MCF 10A (cell line): ENCODE results near the gene SLC38A10. TPM values are rescaled to one million over a fixed set of nuclear protein-coding genes. Genes with fewer than 3 reads are reported as not detected.

Experiments used
- BruUV-seq: library from RNA; stranded (reverse); fragments of 400-500 nt; replicated peaks from 2 replicates; lab custom pipeline; 2021; lab: Mats Ljungman, UMichigan
- CTCF ChIA-PET: fragments of 300-600 bp; sonication (Branson Sonifier 250); formaldehyde crosslinking; extraction: SDS; loops from one replicate; lab custom pipeline; 2021; ENCODE audit warnings: antibody characterized with exemption, inconsistent platforms; lab: Yijun Ruan, JAX
- POLR2A ChIA-PET: fragments of 300-600, 350-650 bp; sonication (Branson Sonifier 250); formaldehyde crosslinking; extraction: SDS; loops from one replicate; lab custom pipeline; 2020; ENCODE audit warnings: antibody characterized with exemption, inconsistent platforms; lab: Yijun Ruan, JAX
- DNase-seq: peaks from one replicate; pipeline ENCODE4 v3.0.0-alpha.2; 2018; ENCODE audit not compliant: unreplicated experiment
- H3K27ac Mint-ChIP-seq: one replicate; pipeline ENCODE4 v1.8.0; 2022; ENCODE audit warnings: mild to moderate bottlenecking, low read depth, mixed read lengths; ENCODE audit not compliant: unreplicated experiment
- H3K27me3 Mint-ChIP-seq: one replicate; pipeline ENCODE4 v1.8.0; 2022; ENCODE audit warnings: mixed read lengths; ENCODE audit not compliant: insufficient read depth, unreplicated experiment
- H3K36me3 Mint-ChIP-seq: one replicate; pipeline ENCODE4 v1.8.0; 2022; ENCODE audit warnings: mild to moderate bottlenecking, moderate library complexity, mixed read lengths; ENCODE audit not compliant: insufficient read depth, unreplicated experiment
- H3K4me1 Mint-ChIP-seq: one replicate; pipeline ENCODE4 v1.8.0; 2022; ENCODE audit warnings: mixed read lengths; ENCODE audit not compliant: insufficient read depth, unreplicated experiment
- H3K4me3 Mint-ChIP-seq: one replicate; pipeline ENCODE4 v1.8.0; 2022; ENCODE audit warnings: mild to moderate bottlenecking, moderate library complexity, mixed read lengths; ENCODE audit not compliant: unreplicated experiment
- H3K9me3 Mint-ChIP-seq: one replicate; pipeline ENCODE4 v1.8.0; 2022; ENCODE audit warnings: mixed read lengths; ENCODE audit not compliant: unreplicated experiment
- intact Hi-C: fragments of 100-400 bp; cut with micrococcal nuclease; formaldehyde crosslinking; loops from 2 replicates; pipeline ENCODE4 v1.14.1; 2022
- total RNA-seq: library from RNA; stranded (reverse); gene quantifications from 2 replicates; pipeline ENCODE4 v1.2.3, GENCODE V29; 2022
- TF ChIP-seq, protein P1 (sequence below): fragments of 200-600 bp; IDR thresholded peaks from one replicate; pipeline ENCODE4 v1.8.0; 2022; ENCODE audit warnings: antibody characterized with exemption, mild to moderate bottlenecking; ENCODE audit not compliant: unreplicated experiment

The SLC38A10 gene
- total RNA-seq, 1 experiment from 2014 or later = 98.2 TPM

DNA sequence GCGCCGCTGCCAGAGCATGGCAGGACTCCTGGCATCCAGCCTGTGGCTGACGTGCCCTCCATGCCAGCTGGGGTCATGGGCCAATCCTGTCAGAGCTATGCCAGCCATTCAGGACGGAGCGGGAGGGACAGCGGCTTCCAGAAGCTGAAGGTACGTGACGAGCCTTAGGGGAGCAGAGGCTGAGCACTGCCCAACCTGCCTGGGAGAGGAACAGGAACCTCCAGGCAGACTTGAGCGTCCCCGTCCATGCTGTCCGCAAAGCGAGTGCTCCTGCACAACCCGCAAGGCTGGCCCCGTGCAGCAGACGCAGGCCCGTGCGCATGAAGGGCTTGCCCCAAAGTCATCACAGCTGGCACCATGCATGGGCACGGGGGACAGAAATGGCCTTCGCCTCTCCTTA, 34.5 kb downstream of the SLC38A10 start:
- no peak for DNase-seq

DNA sequence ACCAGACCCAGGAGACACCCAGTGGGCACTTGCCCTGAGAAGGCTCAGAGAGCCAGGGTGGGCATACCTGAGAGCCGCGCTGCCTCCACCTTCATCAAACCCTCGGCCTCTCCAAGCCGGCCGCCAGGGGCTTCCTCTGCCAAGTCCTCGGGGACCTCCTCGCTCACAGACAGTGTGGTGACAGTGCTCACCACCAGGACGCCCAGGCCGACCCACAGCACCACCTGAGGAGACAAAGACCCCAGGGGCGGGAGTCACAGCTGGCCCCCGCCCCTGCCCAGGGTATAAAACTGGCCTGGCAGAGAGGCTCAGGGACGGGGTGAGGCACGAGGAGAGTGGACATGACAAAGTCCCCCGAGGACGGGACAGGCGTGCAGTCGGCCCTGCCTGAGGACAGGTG, 34.9 kb downstream of the SLC38A10 start:
- Mint-ChIP-seq H3K27ac (no peak overlapping the region), H3K9me3 (no peaks in the 10 kb centered on the region), H3K36me3 (peaks cover 31% of the 10 kb centered on the region), H3K27me3 (no peaks in the 10 kb centered on the region), H3K4me1 (no peaks in the 10 kb centered on the region), H3K4me3 (no peak overlapping the region)
- DNase-seq = no peak
- ChIA-PET POLR2A (interaction anchor here (0.5 kb wide), 1 partner anchor 20 kb away, joined by 3 read pairs; no protein-coding TSS in a partner anchor), CTCF (interaction anchor here (0.6 kb wide), 1 partner anchor 128 kb away, joined by 3 read pairs; no protein-coding TSS in a partner anchor)
- BruUV-seq = no TSS peak
- intact Hi-C loops = no loop called here
- TF ChIP-seq, protein P1, sequence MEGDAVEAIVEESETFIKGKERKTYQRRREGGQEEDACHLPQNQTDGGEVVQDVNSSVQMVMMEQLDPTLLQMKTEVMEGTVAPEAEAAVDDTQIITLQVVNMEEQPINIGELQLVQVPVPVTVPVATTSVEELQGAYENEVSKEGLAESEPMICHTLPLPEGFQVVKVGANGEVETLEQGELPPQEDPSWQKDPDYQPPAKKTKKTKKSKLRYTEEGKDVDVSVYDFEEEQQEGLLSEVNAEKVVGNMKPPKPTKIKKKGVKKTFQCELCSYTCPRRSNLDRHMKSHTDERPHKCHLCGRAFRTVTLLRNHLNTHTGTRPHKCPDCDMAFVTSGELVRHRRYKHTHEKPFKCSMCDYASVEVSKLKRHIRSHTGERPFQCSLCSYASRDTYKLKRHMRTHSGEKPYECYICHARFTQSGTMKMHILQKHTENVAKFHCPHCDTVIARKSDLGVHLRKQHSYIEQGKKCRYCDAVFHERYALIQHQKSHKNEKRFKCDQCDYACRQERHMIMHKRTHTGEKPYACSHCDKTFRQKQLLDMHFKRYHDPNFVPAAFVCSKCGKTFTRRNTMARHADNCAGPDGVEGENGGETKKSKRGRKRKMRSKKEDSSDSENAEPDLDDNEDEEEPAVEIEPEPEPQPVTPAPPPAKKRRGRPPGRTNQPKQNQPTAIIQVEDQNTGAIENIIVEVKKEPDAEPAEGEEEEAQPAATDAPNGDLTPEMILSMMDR = no peak

More for the DNA sequence above, 34.5 kb downstream of the SLC38A10 start:
- TF ChIP-seq, protein P1 = no peak
- ChIA-PET CTCF (interaction anchor here (0.6 to 0.7 kb wide), 2 partner anchors 36 to 129 kb away, joined by 3 read pairs; no protein-coding TSS in a partner anchor), POLR2A (interaction anchor here (0.5 kb wide), 1 partner anchor 20 kb away, joined by 3 read pairs; no protein-coding TSS in a partner anchor)
- no peak overlapping the region for H3K27ac Mint-ChIP-seq
- no TSS peak for BruUV-seq
- intact Hi-C loops = no loop called here
- no peak overlapping the region for H3K4me3 Mint-ChIP-seq
- H3K4me1 Mint-ChIP-seq = no peaks in the 10 kb centered on the region
- H3K9me3 Mint-ChIP-seq = no peaks in the 10 kb centered on the region
- H3K36me3 Mint-ChIP-seq = peaks cover 36% of the 10 kb centered on the region
- H3K27me3 Mint-ChIP-seq = no peaks in the 10 kb centered on the region

DNA sequence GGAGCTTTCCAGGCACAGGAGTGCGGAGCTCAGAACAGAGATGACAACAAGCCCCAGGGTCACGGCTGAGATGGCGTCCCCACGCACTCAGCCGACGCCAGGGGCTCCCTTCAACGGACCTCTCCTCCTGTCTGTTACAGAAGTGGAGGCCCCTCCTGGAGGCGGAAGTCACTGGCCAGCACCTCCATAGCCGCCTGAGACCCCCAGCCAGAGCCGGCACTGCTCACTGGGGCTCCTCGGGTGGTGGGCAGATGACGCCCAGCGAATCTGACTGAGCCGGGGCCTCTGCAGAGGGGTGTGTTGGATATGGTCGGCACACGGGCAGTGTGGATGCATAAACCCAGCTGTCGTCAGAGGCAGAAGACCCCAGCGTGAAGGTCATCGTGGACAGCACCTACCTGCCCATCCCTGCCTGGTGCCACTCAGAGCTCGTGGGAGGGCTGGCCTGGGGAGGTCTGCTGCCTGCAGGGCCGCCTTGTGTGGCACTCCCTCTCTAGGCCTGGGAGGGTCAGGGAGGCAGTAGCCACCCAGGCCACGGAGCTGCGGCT, 36.0 kb downstream of the SLC38A10 start:
- Mint-ChIP-seq H3K27me3 (no peaks in the 10 kb centered on the region), H3K4me1 (no peaks in the 10 kb centered on the region), H3K36me3 (peaks cover 24% of the 10 kb centered on the region), H3K4me3 (no peak overlapping the region), H3K27ac (no peak overlapping the region), H3K9me3 (no peaks in the 10 kb centered on the region)
- DNase-seq = no peak
- POLR2A ChIA-PET = interaction anchor here (0.6 to 1.3 kb wide), 3 partner anchors 20 to 407 kb away, joined by 3 to 4 read pairs (median 3); partner anchors contain the start of genes CCDC137, NDUFAF8, OXLD1 and TEPSIN
- intact Hi-C loops = no loop called here
- CTCF ChIA-PET = interaction anchor here (0.6 to 0.7 kb wide), 3 partner anchors 115 to 916 kb away, joined by 3 to 4 read pairs (median 3); no protein-coding TSS in a partner anchor
- TF ChIP-seq, protein P1 = no peak
- BruUV-seq = no TSS peak

DNA sequence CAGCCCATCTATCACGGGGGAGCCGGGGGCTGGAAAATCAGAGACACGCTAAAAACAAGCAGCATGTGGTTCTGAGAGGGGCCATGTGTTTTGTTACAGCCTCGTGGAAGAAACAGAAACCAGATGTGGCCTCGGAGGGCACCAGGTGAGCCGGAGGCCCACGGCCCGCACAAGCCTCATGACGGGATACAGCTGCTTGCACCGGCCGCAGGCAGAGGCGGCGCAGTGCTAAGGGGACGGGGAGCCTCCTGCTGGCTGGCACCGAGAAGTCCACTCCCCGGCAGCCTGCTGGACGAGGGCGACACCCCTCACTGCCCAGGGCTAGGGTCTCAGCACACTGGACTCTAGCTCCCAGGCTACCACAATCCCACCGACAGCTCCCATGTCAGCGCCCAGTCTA, 36.8 kb downstream of the SLC38A10 start:
- no peak for DNase-seq
- intact Hi-C loops = no loop called here
- TF ChIP-seq, protein P1 = no peak
- CTCF ChIA-PET = interaction anchor here (0.6 to 1.8 kb wide), 2 partner anchors 115 to 227 kb away, joined by 3 to 7 read pairs; no protein-coding TSS in a partner anchor
- POLR2A ChIA-PET = interaction anchor here (0.6 kb wide), 2 partner anchors 234 to 408 kb away, joined by 3 to 4 read pairs; partner anchors contain the start of genes CCDC137 and OXLD1
- H3K9me3 Mint-ChIP-seq = no peaks in the 10 kb centered on the region
- H3K4me1 Mint-ChIP-seq = no peaks in the 10 kb centered on the region
- peaks cover 31% of the 10 kb centered on the region for H3K36me3 Mint-ChIP-seq
- no TSS peak for BruUV-seq
- no peak overlapping the region for H3K27ac Mint-ChIP-seq
- no peaks in the 10 kb centered on the region for H3K27me3 Mint-ChIP-seq
- H3K4me3 Mint-ChIP-seq = no peak overlapping the region
